WERI-Rb-1 (cell line): ENCODE results near the gene PFDN6.

Experiments
- DNase-seq: peaks from one replicate; pipeline ENCODE4 v3.0.0-alpha.2; 2020
- H3K27ac ChIP-seq: fragments of 250-450 bp; sonication (Bioruptor Pico); 2 replicates; pipeline ENCODE4 v1.5.1; 2020; ENCODE audit warnings: mild to moderate bottlenecking, moderate library complexity
- H3K27me3 ChIP-seq: fragments of 250-450 bp; sonication (Bioruptor Pico); 2 replicates; pipeline ENCODE4 v1.5.1; 2021; ENCODE audit warnings: mild to moderate bottlenecking, low read depth, moderate library complexity; ENCODE audit not compliant: insufficient read depth, severe bottlenecking
- H3K36me3 ChIP-seq: fragments of 250-450 bp; sonication (Bioruptor Pico); 2 replicates; pipeline ENCODE4 v1.5.1; 2020; ENCODE audit warnings: mild to moderate bottlenecking, moderate library complexity
- H3K4me3 ChIP-seq: 2 replicates; pipeline ENCODE4 v1.5.1; 2011; ENCODE audit warnings: low read depth, mild to moderate bottlenecking, control low read depth, low read length
- H3K9me3 ChIP-seq: fragments of 250-450 bp; sonication (Bioruptor Pico); 2 replicates; pipeline ENCODE4 v1.5.1; 2021; ENCODE audit warnings: mild to moderate bottlenecking, moderate library complexity; ENCODE audit not compliant: severe bottlenecking
- TF ChIP-seq, protein P1 (sequence below): IDR thresholded peaks from 2 replicates; pipeline ENCODE4 v1.5.1; 2011; ENCODE audit warnings: low read depth, mild to moderate bottlenecking, control low read depth, inconsistent platforms, low read length

The PFDN6 gene

DNA sequence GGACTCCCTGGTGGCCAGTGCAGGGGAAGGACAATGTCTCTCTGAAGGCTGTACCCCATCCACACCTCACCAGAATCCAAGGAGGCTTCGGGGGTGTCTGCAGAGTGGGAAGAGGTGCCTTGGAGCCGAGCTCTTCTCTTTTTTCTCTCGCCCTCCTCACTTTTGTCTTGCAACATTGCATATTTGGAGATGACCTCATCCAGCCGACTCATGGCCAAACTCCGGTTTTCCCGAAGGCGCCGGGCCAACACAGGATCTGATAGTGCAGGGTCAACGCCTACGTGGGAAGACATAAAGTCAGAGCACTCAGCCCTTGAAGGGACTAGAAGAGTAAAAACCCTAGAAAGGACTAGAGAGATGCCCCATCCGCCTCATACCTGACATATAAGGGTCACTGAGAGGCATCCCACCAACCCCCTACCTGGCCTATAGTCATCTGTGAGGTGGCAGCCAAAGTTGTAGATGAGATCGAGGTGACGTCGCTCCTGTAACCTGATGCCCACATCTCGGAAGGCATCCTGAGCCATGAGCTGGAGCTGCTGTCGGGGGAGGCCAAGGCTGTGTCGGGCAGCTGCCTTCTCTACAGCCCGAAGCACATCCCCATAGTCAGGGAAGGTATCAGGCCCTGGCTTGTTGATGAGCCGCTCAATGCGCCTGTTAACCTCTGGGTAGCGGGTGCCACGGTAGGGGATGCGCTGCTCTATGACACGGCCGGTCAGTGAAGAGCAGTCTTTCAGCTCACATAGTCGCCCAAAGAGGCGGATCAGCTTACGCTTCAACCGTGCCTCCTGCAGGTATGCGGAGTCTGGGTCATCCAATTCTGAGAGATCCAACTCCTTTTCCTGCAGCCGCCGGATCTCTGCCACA is 31.1 kb downstream of the PFDN6 start:
- no peak overlapping the region for H3K4me3 ChIP-seq
- no peak overlapping the region; the same call in 1 of the 2 replicates for H3K27ac ChIP-seq

DNA sequence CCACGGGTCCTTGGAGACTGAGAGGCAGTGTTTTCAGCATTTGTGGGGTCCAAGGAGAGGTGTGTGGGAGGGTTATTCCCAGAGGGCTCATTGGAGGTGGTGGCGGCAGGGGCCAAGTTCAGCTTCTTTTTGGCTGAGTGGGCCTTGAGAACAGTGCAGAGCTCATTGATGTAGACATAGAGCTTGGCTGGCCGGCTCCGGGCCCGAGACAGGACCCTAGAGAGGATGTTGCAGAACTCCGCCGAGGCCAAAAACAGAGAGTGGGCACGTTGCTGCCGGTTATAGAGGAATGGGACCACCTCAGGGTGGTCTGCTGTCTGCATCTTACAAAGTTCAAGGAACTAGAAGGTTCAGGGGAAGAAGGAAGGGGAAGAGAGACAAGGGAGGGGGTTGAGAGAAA is 31.8 kb downstream of the PFDN6 start:
- no peak for DNase-seq
- H3K9me3 ChIP-seq = no peaks in the 10 kb centered on the region
- peaks cover 45% of the 10 kb centered on the region for H3K36me3 ChIP-seq
- H3K4me3 ChIP-seq = no peak overlapping the region
- H3K27me3 ChIP-seq = no peaks in the 10 kb centered on the region
- H3K27ac ChIP-seq = no peak overlapping the region; the same call in none of the 2 replicates
- TF ChIP-seq, protein P1, sequence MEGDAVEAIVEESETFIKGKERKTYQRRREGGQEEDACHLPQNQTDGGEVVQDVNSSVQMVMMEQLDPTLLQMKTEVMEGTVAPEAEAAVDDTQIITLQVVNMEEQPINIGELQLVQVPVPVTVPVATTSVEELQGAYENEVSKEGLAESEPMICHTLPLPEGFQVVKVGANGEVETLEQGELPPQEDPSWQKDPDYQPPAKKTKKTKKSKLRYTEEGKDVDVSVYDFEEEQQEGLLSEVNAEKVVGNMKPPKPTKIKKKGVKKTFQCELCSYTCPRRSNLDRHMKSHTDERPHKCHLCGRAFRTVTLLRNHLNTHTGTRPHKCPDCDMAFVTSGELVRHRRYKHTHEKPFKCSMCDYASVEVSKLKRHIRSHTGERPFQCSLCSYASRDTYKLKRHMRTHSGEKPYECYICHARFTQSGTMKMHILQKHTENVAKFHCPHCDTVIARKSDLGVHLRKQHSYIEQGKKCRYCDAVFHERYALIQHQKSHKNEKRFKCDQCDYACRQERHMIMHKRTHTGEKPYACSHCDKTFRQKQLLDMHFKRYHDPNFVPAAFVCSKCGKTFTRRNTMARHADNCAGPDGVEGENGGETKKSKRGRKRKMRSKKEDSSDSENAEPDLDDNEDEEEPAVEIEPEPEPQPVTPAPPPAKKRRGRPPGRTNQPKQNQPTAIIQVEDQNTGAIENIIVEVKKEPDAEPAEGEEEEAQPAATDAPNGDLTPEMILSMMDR = no peak

More for the DNA sequence above, 31.1 kb downstream of the PFDN6 start:
- Histone ChIP-seq H3K9me3 (no peaks in the 10 kb centered on the region), H3K36me3 (peaks cover 46% of the 10 kb centered on the region), H3K27me3 (no peaks in the 10 kb centered on the region)
- TF ChIP-seq, protein P1 = no peak
- no peak for DNase-seq

DNA sequence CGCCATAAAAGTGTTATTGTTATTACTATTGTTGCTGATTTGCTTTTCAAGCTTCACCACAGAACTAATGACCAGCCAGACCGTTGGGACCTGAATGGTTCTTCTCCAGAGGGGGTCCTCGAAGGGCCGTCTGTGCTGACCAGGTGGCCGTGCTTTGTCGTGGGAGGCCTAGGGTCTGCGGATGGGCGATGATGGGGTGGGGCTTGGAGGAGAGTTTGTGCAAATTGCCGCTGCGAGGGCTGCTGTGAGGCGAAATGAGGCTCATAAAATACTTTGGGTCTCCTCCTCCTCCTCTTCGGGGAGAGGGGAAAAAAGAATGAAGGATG is 34.2 kb downstream of the PFDN6 start:
- Histone ChIP-seq H3K27me3 (no peaks in the 10 kb centered on the region), H3K27ac (peak overlapping the region; percentile 89), H3K4me3 (peak overlapping the region; percentile 71), H3K36me3 (peaks cover 36% of the 10 kb centered on the region), H3K9me3 (no peaks in the 10 kb centered on the region)
- TF ChIP-seq, protein P1 = peak; percentile 25; the same call in 1 of the 2 replicates
- peak; percentile 82 for DNase-seq

DNA sequence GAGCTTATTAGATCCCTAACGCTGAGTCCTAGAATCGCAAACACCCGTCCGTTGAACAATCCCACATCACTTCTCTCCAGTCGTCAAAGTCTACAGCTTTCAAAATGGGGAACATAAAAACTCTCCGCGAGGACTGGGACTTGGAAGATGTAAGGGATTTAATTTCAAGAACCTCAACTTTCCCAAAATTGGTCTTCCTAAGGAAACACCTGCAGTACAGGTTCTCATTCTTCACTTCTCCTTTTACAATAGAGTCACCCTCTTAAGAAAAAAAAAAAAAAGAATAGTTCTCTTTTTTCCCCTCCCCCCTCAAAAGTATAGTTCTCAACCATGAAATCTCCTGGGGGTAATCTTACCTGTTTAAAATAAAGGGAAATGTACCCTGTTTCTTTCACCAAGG is 34.7 kb downstream of the PFDN6 start:
- DNase-seq = no peak
- Histone ChIP-seq H3K27ac (peak overlapping the region; percentile 89), H3K4me3 (peak overlapping the region; percentile 71), H3K9me3 (no peaks in the 10 kb centered on the region), H3K27me3 (no peaks in the 10 kb centered on the region), H3K36me3 (peaks cover 31% of the 10 kb centered on the region)
- TF ChIP-seq, protein P1 = no peak

DNA sequence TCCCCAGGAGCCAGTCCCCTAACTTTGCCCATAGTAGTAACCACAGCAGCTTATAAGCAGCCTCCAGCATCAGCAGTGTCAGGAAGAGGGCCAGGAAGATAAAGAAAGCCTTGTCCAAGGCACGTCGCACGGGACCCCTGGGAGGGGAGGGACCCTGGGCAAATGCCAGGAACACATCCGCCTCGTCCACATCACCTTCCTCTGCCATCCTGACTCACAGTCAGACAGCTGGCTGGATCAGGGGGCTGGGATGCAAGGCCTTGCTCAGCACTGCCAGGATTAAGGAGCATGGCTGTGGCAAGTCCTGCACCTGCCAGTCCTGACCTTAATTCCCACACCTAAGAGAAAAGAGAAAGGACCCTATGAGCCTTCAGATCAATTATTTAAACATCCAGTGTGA is 39.7 kb downstream of the PFDN6 start:
- H3K4me3 ChIP-seq = no peak overlapping the region

More for the DNA sequence above, 39.7 kb downstream of the PFDN6 start:
- no peaks in the 10 kb centered on the region for H3K36me3 ChIP-seq
- peak; percentile 82 for DNase-seq
- TF ChIP-seq, protein P1 = 0 out of 2 replicates have a peak, but pooled peaks have one; percentile 26
- no peaks in the 10 kb centered on the region for H3K9me3 ChIP-seq
- no peak overlapping the region for H3K27ac ChIP-seq
- H3K27me3 ChIP-seq = no peaks in the 10 kb centered on the region
